ENCODE measurements around the gene DBX2. TPM values are rescaled to one million over a fixed set of nuclear protein-coding genes. Genes with fewer than 3 reads are reported as not detected.
"Not testable (repeated sequence)": the region's sequence is repeated elsewhere in the genome, so short reads cannot be mapped to it uniquely, and the experiment has no call there.

The DBX2 gene
- 1 to 10 TPM in 1 of 4 donors, under 1 TPM in 3; 0.12 to 3.8 (median 0.81) TPM for total RNA-seq

DNA sequence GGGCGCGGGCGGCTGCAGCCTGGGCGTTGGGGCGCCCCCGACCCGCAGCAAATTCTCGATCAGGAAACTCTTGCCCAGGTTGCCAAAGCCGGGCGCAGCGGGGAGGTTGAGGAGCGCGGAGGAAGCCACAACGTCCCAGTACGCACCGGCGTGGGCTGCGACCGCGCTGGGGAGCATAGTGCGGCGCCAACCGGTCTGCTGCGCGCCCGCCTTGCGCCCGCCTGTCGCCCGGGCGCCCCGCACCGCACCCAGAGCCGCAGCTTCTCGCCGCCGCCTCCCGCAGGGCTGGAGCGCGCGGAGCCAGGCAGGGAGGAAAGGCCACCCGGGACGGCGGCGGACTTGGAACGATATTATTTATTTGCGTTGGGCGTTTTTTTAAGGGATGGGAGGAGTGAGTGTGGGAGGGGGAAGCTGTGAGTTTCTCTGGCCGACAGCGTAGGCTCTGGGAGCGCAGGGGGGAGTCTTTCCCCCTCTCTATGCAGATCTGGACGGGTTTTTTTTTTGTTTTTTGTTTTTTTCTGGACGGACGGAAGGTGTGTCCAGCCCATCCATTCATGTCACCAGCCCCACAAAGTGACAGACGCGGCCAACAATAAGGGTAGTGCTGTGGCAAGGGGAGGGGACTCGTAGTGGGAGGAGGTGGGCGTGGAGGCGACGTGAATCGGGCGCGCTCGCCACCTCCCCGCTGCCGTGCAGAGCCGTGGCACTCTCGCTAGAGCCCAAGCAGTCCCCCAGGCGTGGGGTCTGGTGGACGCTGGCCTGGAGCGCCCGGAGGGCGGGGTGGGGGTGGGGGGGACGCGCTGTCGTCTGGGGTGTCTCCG, at the start of gene DBX2:
DBX2 (minus strand) TSS at position 349 of the 821 bp plus-strand sequence; CDS start at position 177, 172 bp downstream.
- peak; percentile 32 for ATAC-seq (ENCODE audit: low FRiP score)
- DNase-seq (ENCODE audit: low spot score), result no peak

DNA sequence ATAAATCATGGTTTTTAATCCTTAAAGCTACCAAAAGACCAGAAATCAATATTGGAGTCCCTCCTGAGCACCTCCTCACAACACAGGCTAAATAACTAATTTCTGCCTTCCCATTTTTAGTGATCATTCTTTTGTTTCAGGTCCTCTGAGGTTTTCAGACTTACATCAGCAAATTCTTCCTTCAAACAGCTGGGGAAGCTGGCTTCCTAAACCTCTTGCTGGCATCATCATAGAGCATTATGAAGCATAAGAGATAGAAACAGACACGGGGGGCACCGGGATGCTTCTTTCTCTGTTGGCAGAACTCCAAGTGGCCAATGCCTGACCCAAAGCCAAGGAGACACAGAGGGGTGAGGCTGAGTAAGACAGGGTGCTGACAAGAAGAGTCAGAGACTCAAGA, 47.9 kb upstream of the DBX2 start:
- no peak for DNase-seq (ENCODE audit: low spot score)
- no peak for ATAC-seq (ENCODE audit: low FRiP score)
- TF ChIP-seq, protein P1, sequence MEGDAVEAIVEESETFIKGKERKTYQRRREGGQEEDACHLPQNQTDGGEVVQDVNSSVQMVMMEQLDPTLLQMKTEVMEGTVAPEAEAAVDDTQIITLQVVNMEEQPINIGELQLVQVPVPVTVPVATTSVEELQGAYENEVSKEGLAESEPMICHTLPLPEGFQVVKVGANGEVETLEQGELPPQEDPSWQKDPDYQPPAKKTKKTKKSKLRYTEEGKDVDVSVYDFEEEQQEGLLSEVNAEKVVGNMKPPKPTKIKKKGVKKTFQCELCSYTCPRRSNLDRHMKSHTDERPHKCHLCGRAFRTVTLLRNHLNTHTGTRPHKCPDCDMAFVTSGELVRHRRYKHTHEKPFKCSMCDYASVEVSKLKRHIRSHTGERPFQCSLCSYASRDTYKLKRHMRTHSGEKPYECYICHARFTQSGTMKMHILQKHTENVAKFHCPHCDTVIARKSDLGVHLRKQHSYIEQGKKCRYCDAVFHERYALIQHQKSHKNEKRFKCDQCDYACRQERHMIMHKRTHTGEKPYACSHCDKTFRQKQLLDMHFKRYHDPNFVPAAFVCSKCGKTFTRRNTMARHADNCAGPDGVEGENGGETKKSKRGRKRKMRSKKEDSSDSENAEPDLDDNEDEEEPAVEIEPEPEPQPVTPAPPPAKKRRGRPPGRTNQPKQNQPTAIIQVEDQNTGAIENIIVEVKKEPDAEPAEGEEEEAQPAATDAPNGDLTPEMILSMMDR (IDR thresholded peaks at IDR 0.05), result no peak

More for the DNA sequence above, at the start of gene DBX2:
- TF ChIP-seq, protein P1 (IDR thresholded peaks at IDR 0.05), result no peak

DNA sequence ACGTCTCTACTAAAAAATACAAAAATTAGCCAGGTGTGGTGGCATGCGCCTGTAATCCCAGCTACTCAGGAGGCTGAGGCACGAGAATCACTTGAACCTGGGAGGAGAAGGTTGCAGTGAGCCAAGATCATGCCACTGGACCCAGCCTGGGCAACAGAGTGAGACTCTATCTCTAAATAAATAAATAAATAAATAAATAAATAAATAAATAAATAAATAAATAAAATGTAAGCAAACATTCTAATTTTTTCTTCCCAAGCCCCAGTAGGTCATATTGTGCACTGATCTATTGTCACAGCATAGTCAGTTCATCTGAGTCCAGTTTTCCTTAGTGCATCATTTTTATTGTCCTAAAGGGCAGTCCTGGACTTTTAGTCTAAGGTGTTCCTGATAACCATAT, 44.5 kb upstream of the DBX2 start:
- ATAC-seq (ENCODE audit: low FRiP score); DNase-seq (ENCODE audit: low spot score): not testable (repeated sequence)

DNA sequence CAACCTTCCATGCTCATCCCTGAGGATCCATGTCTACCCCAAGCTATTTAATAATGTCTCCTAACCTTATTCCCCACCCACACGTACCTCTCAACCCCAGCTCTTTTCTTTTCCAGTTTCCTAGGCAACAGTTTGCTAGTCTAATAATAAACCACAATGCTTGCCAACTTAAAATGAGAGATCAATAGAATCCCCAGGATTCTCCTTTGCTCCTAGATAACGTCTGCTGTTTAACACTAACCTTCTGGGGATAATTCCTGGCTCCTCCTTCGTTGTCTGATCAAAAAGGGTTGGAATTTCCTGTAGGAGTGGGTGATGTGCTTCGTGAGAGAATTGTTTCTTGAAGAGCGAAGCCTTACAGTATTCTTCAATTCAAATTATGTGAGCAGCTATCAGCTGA, 42.2 kb upstream of the DBX2 start:
- DNase-seq (ENCODE audit: low spot score) (no peak), ATAC-seq (ENCODE audit: low FRiP score) (no peak)
- TF ChIP-seq, protein P1 (IDR thresholded peaks at IDR 0.05), result no peak

DNA sequence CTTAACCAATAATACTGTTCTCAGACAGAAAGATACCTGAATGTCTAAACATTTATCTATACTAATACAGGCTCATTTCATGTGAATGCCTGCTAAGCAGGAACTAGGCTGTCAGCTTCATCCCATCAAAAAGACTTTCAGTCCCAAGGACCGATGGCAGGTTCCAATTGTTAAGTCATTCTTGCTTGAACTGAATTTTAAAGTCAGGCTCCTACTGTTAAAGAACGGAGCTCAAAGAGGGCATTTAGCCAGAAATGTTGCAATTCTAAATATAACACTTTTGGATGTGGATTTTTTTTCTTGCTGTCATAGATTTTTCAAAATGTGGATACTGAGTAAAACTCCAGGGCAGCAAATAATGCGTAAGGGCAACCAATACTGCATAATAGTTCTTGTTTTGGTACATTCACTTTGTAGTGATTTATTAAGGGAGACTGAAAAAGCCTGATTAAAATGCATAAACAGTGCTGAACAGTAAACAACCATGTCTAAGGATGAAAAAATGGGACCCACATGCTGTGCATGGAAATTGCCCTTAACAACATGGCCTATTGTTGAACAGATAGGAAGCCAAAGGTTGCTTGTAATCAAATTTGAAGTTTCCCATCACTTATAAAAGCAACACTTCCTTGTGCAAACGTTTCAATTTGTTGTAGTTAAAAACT, 38.6 kb upstream of the DBX2 start:
- no peak for ATAC-seq (ENCODE audit: low FRiP score)

DNA sequence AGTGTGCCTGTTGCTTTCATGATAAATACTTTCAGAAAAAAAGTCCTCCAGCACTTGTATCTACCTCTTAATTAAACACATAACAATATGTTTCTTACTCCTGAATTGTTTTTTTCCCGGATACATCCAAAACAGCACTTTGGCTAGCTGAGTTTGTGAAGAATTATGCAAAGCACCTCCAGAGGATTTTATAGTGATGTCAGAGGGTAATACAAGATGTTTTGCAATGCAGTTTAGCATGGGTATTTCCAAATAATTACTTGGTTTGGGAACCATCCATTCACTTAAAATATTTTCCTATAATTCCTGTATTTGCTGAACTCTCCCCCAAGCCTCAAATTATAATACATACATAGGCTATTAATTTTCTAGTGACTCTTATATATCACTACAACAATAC, 37.7 kb upstream of the DBX2 start:
- ATAC-seq (ENCODE audit: low FRiP score) (no peak), DNase-seq (ENCODE audit: low spot score) (no peak)
- TF ChIP-seq, protein P1 (IDR thresholded peaks at IDR 0.05), result no peak

More for the DNA sequence above, 38.6 kb upstream of the DBX2 start:
- DNase-seq (ENCODE audit: low spot score), result no peak
- TF ChIP-seq, protein P1 (IDR thresholded peaks at IDR 0.05), result no peak

DNA sequence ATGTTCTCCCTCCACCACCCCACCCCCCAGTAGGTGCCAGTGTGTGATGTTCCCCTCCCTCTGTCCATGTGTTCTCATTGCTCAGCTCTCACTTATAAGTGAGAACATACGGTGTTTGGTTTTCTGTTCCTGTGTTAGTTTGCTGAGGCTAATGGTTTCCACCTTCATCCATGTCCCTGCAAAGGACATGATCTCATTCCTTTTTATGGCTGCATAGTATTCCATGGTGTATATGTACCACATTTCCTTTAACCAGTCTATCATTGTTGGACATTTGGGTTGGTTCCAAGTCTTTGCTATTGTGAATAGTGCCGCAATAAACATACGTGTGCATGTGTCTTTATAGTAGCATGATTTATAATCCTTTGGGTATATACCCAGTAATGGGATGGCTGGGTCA, 33.3 kb upstream of the DBX2 start:
- DNase-seq (ENCODE audit: low spot score); ATAC-seq (ENCODE audit: low FRiP score): not testable (repeated sequence)

DNA sequence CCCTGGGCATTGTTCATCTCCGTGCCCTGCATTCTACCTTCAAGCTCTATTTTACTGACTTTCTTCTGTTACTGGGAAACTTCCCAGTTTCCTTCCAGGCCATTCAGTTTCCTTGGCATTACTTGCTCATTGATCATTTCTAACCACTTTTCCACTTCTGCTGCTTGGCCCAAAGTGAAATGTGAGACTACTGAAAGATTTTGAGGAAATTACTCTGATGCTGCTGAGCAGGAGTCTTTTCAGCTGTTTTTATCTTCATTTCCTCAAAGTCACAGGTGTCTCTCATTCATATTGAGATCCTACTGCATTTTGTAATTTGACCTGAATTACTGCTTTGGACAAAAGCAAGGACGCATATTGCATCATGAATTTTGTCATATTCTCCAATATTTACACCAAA, 26.4 kb upstream of the DBX2 start:
- TF ChIP-seq, protein P1 (IDR thresholded peaks at IDR 0.05), result no peak

More for the DNA sequence above, 26.4 kb upstream of the DBX2 start:
- ATAC-seq (ENCODE audit: low FRiP score) (no peak), DNase-seq (ENCODE audit: low spot score) (no peak)
